Measurements from ENCODE around the gene RPL7A.
"Not testable (repeated sequence)": the region's sequence is repeated elsewhere in the genome, so short reads cannot be mapped to it uniquely, and the experiment has no call there.

Gene RPL7A

GRCh38 chr9:133386338-133386737, 38.3 kb downstream of the RPL7A start:
- DNase-seq (ENCODE audit: low read depth in 1 of 2, low spot score in 1 of 2), result no peak

GRCh38 chr9:133387680-133388079, 39.7 kb downstream of the RPL7A start:
- no peak for DNase-seq (ENCODE audit: low read depth in 1 of 2, low spot score in 1 of 2)

GRCh38 chr9:133389025-133389557, 41.1 kb downstream of the RPL7A start:
- DNase-seq (ENCODE audit: low read depth in 1 of 2, low spot score in 1 of 2), result no peak

GRCh38 chr9:133389562-133389961, 41.5 kb downstream of the RPL7A start:
- DNase-seq (ENCODE audit: low read depth in 1 of 2, low spot score in 1 of 2), result no peak

- DNase-seq (ENCODE audit: low read depth in 1 of 2, low spot score in 1 of 2), result no peak
Observed at GRCh38 chr9:133390713-133391112, 42.7 kb downstream of the RPL7A start.

- DNase-seq (ENCODE audit: low read depth in 1 of 2, low spot score in 1 of 2), result not testable (repeated sequence)
Observed at GRCh38 chr9:133391449-133391848, 43.4 kb downstream of the RPL7A start.

GRCh38 chr9:133392308-133392707, 44.3 kb downstream of the RPL7A start:
- not testable (repeated sequence) for DNase-seq (ENCODE audit: low read depth in 1 of 2, low spot score in 1 of 2)

GRCh38 chr9:133393399-133393798, 45.4 kb downstream of the RPL7A start:
- no peak for DNase-seq (ENCODE audit: low read depth in 1 of 2, low spot score in 1 of 2)

GRCh38 chr9:133394687-133395271, 46.8 kb downstream of the RPL7A start:
- no peak for DNase-seq (ENCODE audit: low read depth in 1 of 2, low spot score in 1 of 2)

GRCh38 chr9:133396952-133397351, 48.9 kb downstream of the RPL7A start:
- no peak for DNase-seq (ENCODE audit: low read depth in 1 of 2, low spot score in 1 of 2)

- DNase-seq (ENCODE audit: low read depth in 1 of 2, low spot score in 1 of 2), result no peak
Observed at GRCh38 chr9:133397370-133397769, 49.4 kb downstream of the RPL7A start.

GRCh38 chr9:133397895-133398294, 49.9 kb downstream of the RPL7A start:
- no peak for DNase-seq (ENCODE audit: low read depth in 1 of 2, low spot score in 1 of 2)

GRCh38 chr9:133400292-133400691, 52.3 kb downstream of the RPL7A start:
- DNase-seq (ENCODE audit: low read depth in 1 of 2, low spot score in 1 of 2), result no peak

Data from activated T-helper 1 cell treated with anti-CD3 and anti-CD28 coated beads, Interleukin-2, amount 50 U/mL, for 16 hours (primary cell).